GM21737 (cell line): ENCODE measurements around the gene KAZN.

Experiments used
- ATAC-seq: cut with Tn5 transposase; IDR thresholded peaks from one replicate; pipeline ENCODE4 v1.9.1; 2021; ENCODE audit warnings: mild to moderate bottlenecking, moderate library complexity; ENCODE audit not compliant: unreplicated experiment

Gene KAZN

GRCh38 chr1:15094719-15095495 is 496.4 kb downstream of the KAZN start:
- ATAC-seq: no peak

- ATAC-seq: no peak
These were observed 497.0 kb downstream of the KAZN start for GRCh38 chr1:15095496-15095875.

GRCh38 chr1:15096293-15096692 is 497.8 kb downstream of the KAZN start:
- no peak for ATAC-seq

- no peak for ATAC-seq
These were observed 500.0 kb downstream of the KAZN start for GRCh38 chr1:15098176-15099125.

- ATAC-seq: no peak
These were observed 501.1 kb downstream of the KAZN start for GRCh38 chr1:15099441-15100120.

- ATAC-seq: no peak
These were observed 501.8 kb downstream of the KAZN start for GRCh38 chr1:15100121-15100879.

GRCh38 chr1:15100880-15101760 is 502.6 kb downstream of the KAZN start:
- no peak for ATAC-seq

GRCh38 chr1:15101801-15102200 is 503.3 kb downstream of the KAZN start:
- ATAC-seq: no peak

GRCh38 chr1:15102646-15103045 is 504.2 kb downstream of the KAZN start:
- ATAC-seq: no peak

- no peak for ATAC-seq
These were observed 504.7 kb downstream of the KAZN start for GRCh38 chr1:15103211-15103610.

- no peak for ATAC-seq
These were observed 505.4 kb downstream of the KAZN start for GRCh38 chr1:15103906-15104305.

GRCh38 chr1:15104768-15105167 is 506.3 kb downstream of the KAZN start:
- ATAC-seq: no peak

GRCh38 chr1:15106608-15107007 is 508.1 kb downstream of the KAZN start:
- ATAC-seq: no peak

GRCh38 chr1:15107058-15107687 is 508.7 kb downstream of the KAZN start:
- no peak for ATAC-seq

- no peak for ATAC-seq
These were observed 509.4 kb downstream of the KAZN start for GRCh38 chr1:15107911-15108310.

GRCh38 chr1:15110128-15110866 is 511.8 kb downstream of the KAZN start:
- ATAC-seq: no peak

- no peak for ATAC-seq
These were observed 512.4 kb downstream of the KAZN start for GRCh38 chr1:15110867-15111230.

GRCh38 chr1:15113146-15113545 is 514.7 kb downstream of the KAZN start:
- no peak for ATAC-seq

- no peak for ATAC-seq
These were observed 516.4 kb downstream of the KAZN start for GRCh38 chr1:15114884-15115283.
